ENCODE results near the gene PREP.

GRCh38 chr6:105272786-105273185 lies 130.1 kb downstream of the PREP start:
- no peak for TF ChIP-seq POLR2A (IDR thresholded peaks at IDR 0.05)
- TF ChIP-seq CTCF (IDR thresholded peaks at IDR 0.05) = no peak
